Neutrophil (primary cell): Measurements from ENCODE around the gene ZSCAN10.
A peak's percentile ranks its signal among the peaks of the same experiment; 100 is the strongest.

Source experiments
- H3K27ac ChIP-seq: fragments of 200-600 bp; sonication (generic); 2 replicates; pipeline ENCODE4 v1.5.1; 2016; ENCODE audit warnings: mild to moderate bottlenecking, moderate library complexity
- H3K27me3 ChIP-seq: fragments of 200-600 bp; sonication (generic); 2 replicates; pipeline ENCODE4 v1.6.0; 2016; ENCODE audit warnings: mild to moderate bottlenecking
- H3K36me3 ChIP-seq: fragments of 200-600 bp; sonication (generic); 2 replicates; pipeline ENCODE4 v1.5.1; 2017
- H3K4me1 ChIP-seq, 2 experiments: fragments of 200-600 bp in 1 of 2; sonication (generic) in 1 of 2; 1 replicate in 1 of 2; 2 replicates in 1 of 2; pipeline versions ENCODE4 v1.5.1 to v1.6.1; 2013 to 2016; ENCODE audit warnings: low read depth in 1 of 2, low read length in 1 of 2, mild to moderate bottlenecking in 1 of 2, moderate library complexity in 1 of 2; ENCODE audit not compliant: control insufficient read depth in 1 of 2, insufficient read depth in 1 of 2
- H3K4me3 ChIP-seq, 2 experiments: fragments of 200-600 bp in 1 of 2; sonication (generic) in 1 of 2; 1 replicate in 1 of 2; 2 replicates in 1 of 2; pipeline ENCODE4 v1.5.1; 2013 to 2016; ENCODE audit warnings: low read depth in 1 of 2, low read length in 1 of 2, mild to moderate bottlenecking in 1 of 2, moderate library complexity in 1 of 2
- H3K9me3 ChIP-seq: fragments of 200-600 bp; sonication (generic); 2 replicates; pipeline ENCODE4 v1.5.1; 2016
- TF ChIP-seq, protein P1 (sequence below): fragments of 200-600 bp; sonication (generic); IDR thresholded peaks from 2 replicates; pipeline ENCODE4 v1.5.1; 2016; ENCODE audit warnings: antibody characterized with exemption

Gene ZSCAN10

DNA sequence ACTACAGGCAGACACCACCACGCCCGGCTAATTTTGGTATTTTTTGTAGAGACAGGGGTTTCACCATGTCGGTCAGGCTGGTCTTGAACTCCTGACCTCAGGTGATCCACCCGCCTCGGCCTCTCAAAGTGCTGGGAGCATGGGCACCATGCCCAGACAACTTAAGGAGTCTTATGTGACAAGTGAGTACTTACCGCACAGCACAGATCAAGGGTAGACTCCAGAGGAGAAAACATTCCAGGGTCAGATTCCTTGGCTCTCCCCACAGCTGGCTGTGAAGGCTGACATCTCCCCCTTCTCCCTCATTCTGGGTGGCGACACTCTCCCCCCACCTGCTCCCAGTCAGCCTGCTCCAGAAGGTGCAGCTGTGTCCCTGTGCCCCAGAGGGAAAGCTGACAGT is 10.6 kb downstream of the ZSCAN10 start:
- Histone ChIP-seq H3K27ac (no peak overlapping the region), H3K4me3 (no peak overlapping the region)

DNA sequence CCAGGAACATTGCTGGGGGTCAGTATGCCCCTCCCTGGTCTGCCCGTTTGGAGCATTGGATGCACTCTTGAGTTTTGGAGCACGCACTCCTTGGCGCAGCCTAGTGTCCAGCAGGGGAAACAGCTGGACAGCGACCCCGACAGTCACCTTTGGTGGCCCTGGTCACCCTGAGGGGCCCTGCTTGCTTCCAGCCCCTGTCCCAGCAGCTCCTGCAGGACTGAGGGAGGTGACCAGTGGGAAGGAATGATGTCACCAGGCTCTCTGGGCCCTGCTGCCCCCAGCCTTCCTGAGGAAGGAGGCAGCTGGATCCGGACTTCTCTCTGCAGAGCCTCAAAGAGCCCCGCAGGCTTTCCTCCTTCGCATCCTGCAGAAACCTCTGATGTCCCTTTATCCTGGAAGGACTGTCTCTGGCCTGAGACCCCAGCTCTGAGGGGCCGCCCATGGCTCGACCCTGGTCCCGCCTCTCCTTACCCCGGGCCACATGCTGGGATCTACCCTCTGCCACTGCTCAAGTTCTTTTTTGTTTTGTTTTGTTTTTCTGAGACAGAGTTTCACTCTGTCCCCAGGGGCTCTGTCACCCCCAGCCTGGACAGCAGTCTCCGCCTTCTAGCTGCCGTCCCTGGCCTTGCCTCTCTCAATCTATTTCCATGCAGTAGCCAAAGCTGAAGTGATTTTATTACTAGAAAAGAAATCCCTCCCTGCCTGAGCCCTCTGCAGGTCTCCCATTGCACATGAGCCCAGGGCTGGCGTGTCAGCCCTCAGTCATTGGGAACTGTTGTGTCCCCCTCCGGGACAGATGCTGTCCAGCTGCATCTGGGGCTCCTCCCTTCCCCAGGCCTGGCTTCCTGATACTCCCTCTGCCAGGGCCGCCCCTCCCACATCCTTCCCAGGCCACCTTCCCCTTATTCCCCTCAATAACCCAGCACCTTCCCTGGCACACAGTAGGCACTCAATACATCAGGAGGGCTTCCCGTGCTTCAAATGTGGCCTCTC is 11.6 kb downstream of the ZSCAN10 start:
- peaks cover 39 to 48% of the 10 kb centered on the region in 2 experiments for H3K4me1 ChIP-seq
- H3K36me3 ChIP-seq = no peaks in the 10 kb centered on the region
- no peaks in the 10 kb centered on the region for H3K27me3 ChIP-seq
- H3K27ac ChIP-seq = peak overlapping the region; percentile 82
- H3K9me3 ChIP-seq = no peaks in the 10 kb centered on the region
- peak overlapping the region; percentile 58 to 74 for H3K4me3 ChIP-seq
- TF ChIP-seq, protein P1, sequence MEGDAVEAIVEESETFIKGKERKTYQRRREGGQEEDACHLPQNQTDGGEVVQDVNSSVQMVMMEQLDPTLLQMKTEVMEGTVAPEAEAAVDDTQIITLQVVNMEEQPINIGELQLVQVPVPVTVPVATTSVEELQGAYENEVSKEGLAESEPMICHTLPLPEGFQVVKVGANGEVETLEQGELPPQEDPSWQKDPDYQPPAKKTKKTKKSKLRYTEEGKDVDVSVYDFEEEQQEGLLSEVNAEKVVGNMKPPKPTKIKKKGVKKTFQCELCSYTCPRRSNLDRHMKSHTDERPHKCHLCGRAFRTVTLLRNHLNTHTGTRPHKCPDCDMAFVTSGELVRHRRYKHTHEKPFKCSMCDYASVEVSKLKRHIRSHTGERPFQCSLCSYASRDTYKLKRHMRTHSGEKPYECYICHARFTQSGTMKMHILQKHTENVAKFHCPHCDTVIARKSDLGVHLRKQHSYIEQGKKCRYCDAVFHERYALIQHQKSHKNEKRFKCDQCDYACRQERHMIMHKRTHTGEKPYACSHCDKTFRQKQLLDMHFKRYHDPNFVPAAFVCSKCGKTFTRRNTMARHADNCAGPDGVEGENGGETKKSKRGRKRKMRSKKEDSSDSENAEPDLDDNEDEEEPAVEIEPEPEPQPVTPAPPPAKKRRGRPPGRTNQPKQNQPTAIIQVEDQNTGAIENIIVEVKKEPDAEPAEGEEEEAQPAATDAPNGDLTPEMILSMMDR = peak; percentile 57

More for the DNA sequence above, 10.6 kb downstream of the ZSCAN10 start:
- Histone ChIP-seq H3K36me3 (no peaks in the 10 kb centered on the region), H3K4me1 (peaks cover 39 to 48% of the 10 kb centered on the region in 2 experiments), H3K9me3 (no peaks in the 10 kb centered on the region), H3K27me3 (no peaks in the 10 kb centered on the region)
- TF ChIP-seq, protein P1 = no peak

DNA sequence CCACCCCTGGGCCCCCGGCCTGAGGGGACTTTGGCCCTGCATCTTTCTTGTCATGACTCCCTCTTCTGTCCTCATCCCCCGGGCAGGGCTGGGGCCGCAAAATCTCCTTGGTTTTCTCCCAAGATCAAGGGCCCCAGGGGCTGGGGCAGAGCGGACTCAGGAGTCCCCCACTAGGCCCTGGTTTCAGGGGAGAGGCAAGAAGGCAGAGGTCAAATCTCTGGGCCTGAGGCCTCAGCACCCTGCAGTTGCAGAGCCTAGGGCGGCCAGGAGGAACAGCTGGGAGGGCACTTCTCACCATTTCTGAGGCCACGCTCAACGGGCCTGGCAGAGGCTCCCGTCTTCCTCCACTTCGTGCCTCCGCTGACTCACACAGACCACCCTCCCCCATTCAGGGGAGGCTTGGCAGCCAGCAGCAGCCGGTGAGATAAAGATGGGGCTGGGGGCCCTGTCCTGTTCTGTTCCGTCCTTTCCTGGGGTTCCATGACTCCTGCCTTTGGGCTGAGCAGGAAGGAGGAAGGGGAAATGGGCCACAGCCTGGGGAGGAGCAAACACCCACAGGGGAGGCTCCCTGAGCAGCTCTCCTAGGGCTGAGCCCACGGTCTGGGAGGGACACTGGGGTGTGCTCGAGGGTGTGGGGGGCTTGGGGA is 12.4 kb downstream of the ZSCAN10 start:
- peaks cover 39 to 47% of the 10 kb centered on the region in 2 experiments for H3K4me1 ChIP-seq
- peak overlapping the region; percentile 82 for H3K27ac ChIP-seq
- peak overlapping the region; percentile 58 to 74 for H3K4me3 ChIP-seq
- no peaks in the 10 kb centered on the region for H3K9me3 ChIP-seq
- no peaks in the 10 kb centered on the region for H3K27me3 ChIP-seq
- TF ChIP-seq, protein P1 = no peak
- H3K36me3 ChIP-seq = no peaks in the 10 kb centered on the region

DNA sequence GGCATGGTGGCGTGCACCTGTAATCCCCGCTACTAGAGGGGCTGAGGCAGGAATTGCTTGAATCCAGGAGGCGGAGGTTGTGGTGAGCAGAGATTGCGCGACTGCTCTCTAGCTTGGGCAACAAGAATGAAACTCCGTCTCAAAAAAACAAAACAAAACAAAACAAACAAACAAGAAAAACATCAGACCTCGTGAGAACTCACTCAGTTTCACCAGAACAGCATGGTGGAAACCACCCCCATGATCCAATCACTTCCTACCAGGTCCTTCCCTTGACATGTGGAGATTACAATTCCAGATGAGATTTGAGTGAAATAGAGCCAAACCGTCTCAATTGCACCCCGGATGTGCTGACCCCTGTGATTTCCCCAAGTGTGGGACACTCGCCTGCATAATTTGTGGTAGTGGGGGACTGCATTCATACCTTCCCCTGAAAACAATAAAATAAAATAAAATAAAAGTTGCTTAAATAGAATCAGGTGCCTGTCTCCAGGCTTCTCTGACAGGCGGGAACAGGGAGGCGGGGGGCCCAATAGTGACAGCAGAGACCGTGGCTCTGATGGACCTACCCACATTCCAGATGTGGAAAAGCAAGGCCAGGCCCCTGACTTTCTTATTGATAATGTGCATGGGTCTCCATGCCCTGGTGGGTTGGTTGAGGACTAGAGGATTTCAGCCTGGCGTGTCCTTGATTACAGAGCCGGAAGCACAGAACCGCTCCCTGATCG is 13.1 kb downstream of the ZSCAN10 start:
- H3K4me3 ChIP-seq = peak overlapping the region; percentile 58 to 74
- H3K27ac ChIP-seq = peak overlapping the region; percentile 82
- H3K27me3 ChIP-seq = no peaks in the 10 kb centered on the region
- H3K9me3 ChIP-seq = no peaks in the 10 kb centered on the region
- peaks cover 3% of the 10 kb centered on the region for H3K36me3 ChIP-seq
- H3K4me1 ChIP-seq = peaks cover 36 to 40% of the 10 kb centered on the region in 2 experiments
- TF ChIP-seq, protein P1 = no peak

DNA sequence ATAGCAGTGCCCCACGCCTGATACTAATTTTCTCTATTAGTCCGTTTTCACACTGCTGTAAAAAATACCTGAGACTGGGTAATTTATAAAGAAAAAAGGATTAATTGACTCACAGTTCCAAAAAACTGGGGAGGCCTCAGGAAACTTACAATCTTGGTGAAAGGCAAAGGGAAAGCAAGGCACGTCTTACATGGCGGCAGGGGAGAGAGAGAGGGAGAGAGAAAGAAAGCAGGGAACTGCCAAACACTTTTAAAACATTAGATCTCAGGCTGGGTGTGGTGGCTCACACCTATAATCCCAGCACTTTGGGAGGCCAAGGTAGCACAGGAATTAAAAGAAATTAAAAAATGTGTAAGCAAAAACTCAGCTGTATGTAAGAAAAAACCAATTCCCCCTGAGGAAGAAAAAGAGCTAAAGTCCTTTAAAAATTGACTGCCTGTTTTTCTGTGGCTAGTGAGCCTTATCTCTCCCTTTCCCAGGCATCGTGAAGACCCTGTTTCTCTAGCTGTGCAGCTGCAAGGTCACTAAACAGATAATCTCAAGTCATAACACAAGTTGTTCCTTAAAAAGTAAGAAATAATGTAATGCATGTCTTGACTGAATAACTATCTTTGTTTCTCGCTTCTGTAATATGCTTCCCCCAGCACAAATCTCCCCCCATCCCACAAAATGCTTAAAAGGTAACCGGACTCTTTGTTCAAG is 14.0 kb downstream of the ZSCAN10 start:
- H3K27ac ChIP-seq = peak overlapping the region; percentile 82
- peak overlapping the region; percentile 58 to 74 for H3K4me3 ChIP-seq
- TF ChIP-seq, protein P1 = no peak
- H3K9me3 ChIP-seq = no peaks in the 10 kb centered on the region
- H3K4me1 ChIP-seq = peaks cover 35 to 38% of the 10 kb centered on the region in 2 experiments
- no peaks in the 10 kb centered on the region for H3K27me3 ChIP-seq
- peaks cover 10% of the 10 kb centered on the region for H3K36me3 ChIP-seq
